HL-60 (cell line): ENCODE results near the gene CHST2.

Experiments used
- POLR2AphosphoS5 ChIP-seq: IDR thresholded peaks from 2 replicates; pipeline ENCODE4 v1.6.1; 2012; ENCODE audit warnings: low read depth
- SPI1 ChIP-seq: IDR thresholded peaks from 2 replicates; pipeline ENCODE4 v1.6.1; 2012; ENCODE audit warnings: low read depth, mild to moderate bottlenecking, borderline replicate concordance
- TF ChIP-seq, protein P1 (sequence below): IDR thresholded peaks from 2 replicates; pipeline ENCODE4 v1.6.1; 2012; ENCODE audit warnings: low read depth; ENCODE audit not compliant: insufficient replicate concordance

DNA sequence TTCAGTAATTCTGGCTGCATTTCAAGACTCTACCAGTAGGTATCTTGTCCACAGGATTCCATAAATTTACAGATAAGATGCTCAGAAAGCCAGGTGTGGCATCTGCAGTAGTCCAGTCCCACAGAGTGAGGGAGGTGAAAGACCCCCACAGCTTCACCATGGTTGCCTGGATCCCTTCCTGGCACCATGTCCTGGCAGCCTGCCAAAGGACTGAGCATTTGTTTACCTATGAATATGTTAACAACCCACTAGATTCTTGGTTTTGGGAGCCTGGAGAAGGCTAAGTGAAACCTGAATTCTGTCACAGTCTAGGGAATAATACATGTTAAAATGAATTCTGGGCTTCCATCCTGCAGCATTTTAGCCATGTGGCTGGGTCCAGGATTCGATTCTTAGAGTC is 14.9 kb downstream of the CHST2 start:
- TF ChIP-seq POLR2AphosphoS5 (no peak), SPI1 (no peak)
- TF ChIP-seq, protein P1, sequence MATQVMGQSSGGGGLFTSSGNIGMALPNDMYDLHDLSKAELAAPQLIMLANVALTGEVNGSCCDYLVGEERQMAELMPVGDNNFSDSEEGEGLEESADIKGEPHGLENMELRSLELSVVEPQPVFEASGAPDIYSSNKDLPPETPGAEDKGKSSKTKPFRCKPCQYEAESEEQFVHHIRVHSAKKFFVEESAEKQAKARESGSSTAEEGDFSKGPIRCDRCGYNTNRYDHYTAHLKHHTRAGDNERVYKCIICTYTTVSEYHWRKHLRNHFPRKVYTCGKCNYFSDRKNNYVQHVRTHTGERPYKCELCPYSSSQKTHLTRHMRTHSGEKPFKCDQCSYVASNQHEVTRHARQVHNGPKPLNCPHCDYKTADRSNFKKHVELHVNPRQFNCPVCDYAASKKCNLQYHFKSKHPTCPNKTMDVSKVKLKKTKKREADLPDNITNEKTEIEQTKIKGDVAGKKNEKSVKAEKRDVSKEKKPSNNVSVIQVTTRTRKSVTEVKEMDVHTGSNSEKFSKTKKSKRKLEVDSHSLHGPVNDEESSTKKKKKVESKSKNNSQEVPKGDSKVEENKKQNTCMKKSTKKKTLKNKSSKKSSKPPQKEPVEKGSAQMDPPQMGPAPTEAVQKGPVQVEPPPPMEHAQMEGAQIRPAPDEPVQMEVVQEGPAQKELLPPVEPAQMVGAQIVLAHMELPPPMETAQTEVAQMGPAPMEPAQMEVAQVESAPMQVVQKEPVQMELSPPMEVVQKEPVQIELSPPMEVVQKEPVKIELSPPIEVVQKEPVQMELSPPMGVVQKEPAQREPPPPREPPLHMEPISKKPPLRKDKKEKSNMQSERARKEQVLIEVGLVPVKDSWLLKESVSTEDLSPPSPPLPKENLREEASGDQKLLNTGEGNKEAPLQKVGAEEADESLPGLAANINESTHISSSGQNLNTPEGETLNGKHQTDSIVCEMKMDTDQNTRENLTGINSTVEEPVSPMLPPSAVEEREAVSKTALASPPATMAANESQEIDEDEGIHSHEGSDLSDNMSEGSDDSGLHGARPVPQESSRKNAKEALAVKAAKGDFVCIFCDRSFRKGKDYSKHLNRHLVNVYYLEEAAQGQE, result no peak
